Endometrial microvascular endothelial cells (primary cell): ENCODE measurements around the gene KLK4. TPM values are rescaled to one million over a fixed set of nuclear protein-coding genes. Genes with fewer than 3 reads are reported as not detected.

Source experiments
- in situ Hi-C: cut with HindIII; loops from 2 replicates; pipeline ENCODE4 v1.10.0; 2017; ENCODE audit warnings: low sequenced_read_pairs, low pct_unique_long_range_greater_than_20kb; ENCODE audit errors: inconsistent ontology term
- total RNA-seq: library from RNA; depleted of rRNA; stranded (reverse); fragments of >200 nt; gene quantifications from one replicate; pipeline ENCODE4 v1.2.3, GENCODE V29; 2015; ENCODE audit errors: inconsistent ontology term

Gene KLK4
- total RNA-seq, result not detected

GRCh38 chr19:50911206-50912101 is at the start of gene KLK4:
Gene KLK4, minus strand, starts transcription at chr19:50911395. Its CDS starts 657 bp downstream, at chr19:50910738.
- in situ Hi-C loops, result no loop called here

GRCh38 chr19:50959731-50960500 is 48.7 kb upstream of the KLK4 start:
- in situ Hi-C loops, result no loop called here

- in situ Hi-C loops, result no loop called here
Observed at GRCh38 chr19:50957587-50957986, 46.4 kb upstream of the KLK4 start.

GRCh38 chr19:50952910-50953309 is 41.7 kb upstream of the KLK4 start, which contains the start of gene KLK5:
Gene KLK5, minus strand, starts transcription at chr19:50953038. Its CDS starts 381 bp downstream, at chr19:50952657.
- in situ Hi-C loops, result no loop called here

- in situ Hi-C loops, result no loop called here
Observed at GRCh38 chr19:50949861-50950260, 38.7 kb upstream of the KLK4 start.

GRCh38 chr19:50947123-50947522 is 35.9 kb upstream of the KLK4 start:
- in situ Hi-C loops, result no loop called here

- in situ Hi-C loops, result no loop called here
Observed at GRCh38 chr19:50944795-50945194, 33.6 kb upstream of the KLK4 start.

GRCh38 chr19:50943074-50943828 is 32.1 kb upstream of the KLK4 start:
- in situ Hi-C loops, result no loop called here

GRCh38 chr19:50939596-50939995 is 28.4 kb upstream of the KLK4 start:
- in situ Hi-C loops, result no loop called here

GRCh38 chr19:50933640-50934039 is 22.4 kb upstream of the KLK4 start:
- in situ Hi-C loops, result no loop called here

GRCh38 chr19:50932690-50933083 is 21.5 kb upstream of the KLK4 start:
- in situ Hi-C loops, result no loop called here

GRCh38 chr19:50932018-50932689 is 21.0 kb upstream of the KLK4 start:
- in situ Hi-C loops, result no loop called here

GRCh38 chr19:50931023-50931422 is 19.8 kb upstream of the KLK4 start:
- in situ Hi-C loops, result no loop called here

GRCh38 chr19:50928831-50929230 is 17.6 kb upstream of the KLK4 start:
- in situ Hi-C loops, result no loop called here

- in situ Hi-C loops, result no loop called here
Observed at GRCh38 chr19:50926144-50926543, 14.9 kb upstream of the KLK4 start.

GRCh38 chr19:50925734-50926133 is 14.5 kb upstream of the KLK4 start:
- in situ Hi-C loops, result no loop called here

GRCh38 chr19:50924586-50924985 is 13.4 kb upstream of the KLK4 start:
- in situ Hi-C loops, result no loop called here

- in situ Hi-C loops, result no loop called here
Observed at GRCh38 chr19:50922317-50922853, 11.2 kb upstream of the KLK4 start.
